Daoy (cell line): ENCODE measurements around the gene SUGP2. TPM values are rescaled to one million over a fixed set of nuclear protein-coding genes. Genes with fewer than 3 reads are reported as not detected.
A peak's percentile ranks its signal among the peaks of the same experiment; 100 is the strongest.
"Not testable (repeated sequence)": the region's sequence is repeated elsewhere in the genome, so short reads cannot be mapped to it uniquely, and the experiment has no call there.

Experiments used
- DNase-seq: peaks from one replicate; pipeline ENCODE4 v3.0.0-alpha.2; 2015; ENCODE audit warnings: low read depth
- total RNA-seq: library from RNA; depleted of rRNA; stranded (reverse); fragments of >200 nt; shearing (Covaris generic); gene quantifications from 2 replicates; pipeline ENCODE4 v1.2.3, GENCODE V29; 2014; rRNA removed

Gene SUGP2
- total RNA-seq, 1 experiment from 2014 or later: 31.9 TPM

DNA sequence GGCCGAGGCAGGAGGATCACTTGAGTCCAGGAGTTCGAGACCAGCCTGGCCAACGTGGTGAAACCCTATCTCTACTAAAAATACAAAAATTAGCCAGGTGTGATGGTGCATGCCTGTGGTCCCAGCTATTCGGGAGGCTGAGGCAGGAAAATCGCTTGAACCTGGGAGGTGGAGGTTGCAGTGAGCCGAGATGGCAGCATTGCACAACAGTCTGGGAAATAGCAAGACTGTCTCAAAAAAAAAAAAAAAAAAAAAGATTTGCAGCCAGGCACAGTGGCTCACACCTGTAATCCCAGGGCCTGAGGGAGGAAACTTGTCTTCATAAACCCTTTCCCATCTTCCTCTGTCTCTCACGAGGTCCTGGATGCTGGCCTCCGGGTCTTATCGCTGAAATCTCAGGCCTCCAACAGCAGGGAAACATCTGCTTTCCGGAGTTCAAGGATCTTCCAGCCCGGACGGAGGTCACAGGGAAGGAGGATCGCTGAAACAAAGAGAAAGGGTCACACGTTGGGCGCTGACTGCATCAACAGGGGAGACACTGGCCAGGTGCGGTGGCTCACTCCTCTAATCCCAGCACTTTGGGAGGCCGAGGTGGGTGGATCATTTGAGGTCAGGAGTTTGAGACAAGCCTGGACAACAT, 80.8 kb downstream of the SUGP2 start:
- not testable (repeated sequence) for DNase-seq

DNA sequence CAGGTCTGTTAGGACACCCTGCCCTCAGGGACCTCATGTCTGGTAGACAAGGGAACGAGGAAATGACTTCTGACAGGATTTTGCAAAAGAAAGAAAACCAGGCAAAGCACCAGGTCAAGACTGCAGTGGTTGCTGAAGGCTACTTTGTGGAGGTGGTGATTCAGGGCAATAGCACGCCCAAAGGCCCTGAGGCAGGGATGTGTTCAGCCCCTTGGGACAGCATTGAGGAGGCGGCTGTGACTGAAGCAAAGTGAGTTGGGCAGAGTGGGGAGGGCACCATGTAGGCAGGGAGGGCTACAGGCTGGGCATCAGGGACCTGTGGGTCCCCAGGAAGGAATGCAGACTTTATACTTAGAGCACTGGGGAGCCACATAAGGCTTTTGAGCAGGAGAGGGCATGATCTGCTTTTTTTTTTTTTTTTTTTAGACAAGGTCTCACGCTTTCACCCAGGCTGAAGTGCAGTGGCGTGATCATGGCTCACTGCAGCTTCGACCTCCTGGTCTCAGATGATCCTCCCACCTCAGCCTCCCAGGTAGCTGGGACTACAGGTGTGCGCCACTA, 81.5 kb downstream of the SUGP2 start:
- DNase-seq: peak; percentile 63

DNA sequence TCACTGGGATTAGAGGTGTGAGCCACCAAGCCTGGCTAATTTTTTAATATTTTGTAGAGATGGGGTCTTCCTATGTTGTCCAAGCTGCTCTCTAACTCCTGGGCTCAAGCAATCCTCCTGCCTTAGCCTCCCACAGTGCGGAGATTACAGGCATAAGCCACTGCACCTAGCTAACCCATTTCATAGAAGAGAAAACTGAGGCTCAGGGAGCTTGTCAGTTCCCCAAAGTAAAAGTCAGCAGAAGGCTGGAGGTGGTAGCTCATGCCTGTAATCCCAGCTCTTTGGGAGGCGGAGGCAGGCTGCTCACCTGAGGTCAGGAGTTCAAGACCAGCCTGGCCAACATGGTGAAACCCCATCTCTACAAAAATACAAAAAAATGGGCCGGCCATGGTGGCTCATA, 83.5 kb downstream of the SUGP2 start:
- DNase-seq: no peak

DNA sequence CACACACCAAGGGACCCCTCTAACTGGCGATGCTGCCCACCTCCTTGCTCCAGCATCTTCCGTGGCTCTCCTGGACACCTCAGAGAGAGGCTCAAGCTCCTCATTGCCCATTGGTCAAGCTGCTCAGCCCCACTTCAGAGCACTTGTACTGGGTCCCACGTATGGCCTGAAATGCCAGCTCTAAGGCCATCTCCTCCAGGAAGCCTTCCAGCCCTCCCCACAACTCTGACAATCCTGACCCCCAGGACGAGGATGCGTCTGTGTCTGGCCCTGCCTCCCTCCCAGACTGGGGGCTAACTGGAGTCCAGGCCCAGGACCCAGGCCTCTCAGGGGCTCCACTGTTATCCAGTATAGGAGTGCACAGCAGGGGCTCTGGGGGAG, 84.4 kb downstream of the SUGP2 start:
- DNase-seq: no peak

DNA sequence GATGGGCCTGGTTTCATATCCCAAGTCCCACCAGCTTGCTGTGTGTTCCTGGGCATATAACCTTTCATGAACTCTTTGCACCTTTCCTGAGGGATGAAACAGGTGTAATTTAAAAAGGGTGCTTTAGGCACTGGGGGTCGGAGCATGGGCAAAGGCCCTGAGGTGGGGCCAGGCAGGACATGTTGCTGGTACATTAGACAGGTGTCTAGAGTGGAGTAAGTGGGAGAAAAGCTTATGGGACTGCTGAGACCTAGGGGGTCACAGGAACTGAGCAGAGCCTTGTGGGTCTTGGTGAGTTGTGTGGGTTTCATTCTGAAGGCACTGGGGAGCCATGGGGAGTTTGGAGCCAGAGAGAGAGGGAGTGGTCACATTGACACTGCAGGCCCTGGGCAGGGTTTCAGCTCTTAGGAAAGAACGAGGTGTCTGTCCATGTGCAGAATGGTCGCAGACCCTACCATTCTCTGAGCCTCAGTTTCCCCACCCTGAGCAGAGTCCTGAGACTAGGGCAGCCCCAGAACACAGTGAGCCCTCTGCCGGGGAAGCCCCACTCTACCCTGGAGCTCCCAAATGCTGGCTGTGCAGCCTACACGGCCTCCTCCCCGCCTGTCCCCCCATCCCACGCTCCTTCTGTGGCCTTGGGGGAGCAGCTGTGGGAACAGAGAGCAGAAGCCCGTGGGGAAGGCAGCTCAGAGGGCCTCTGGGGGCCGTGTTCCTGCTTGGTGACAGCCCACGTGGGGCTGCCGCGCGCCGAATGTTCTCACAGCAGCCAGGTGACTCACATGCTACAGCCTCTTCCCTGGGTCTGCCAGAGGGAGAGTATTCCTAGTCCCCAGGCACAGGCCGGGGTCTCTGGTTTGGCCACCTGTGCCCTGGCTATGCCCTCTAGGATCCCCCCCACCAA, 85.0 kb downstream of the SUGP2 start:
- no peak for DNase-seq

DNA sequence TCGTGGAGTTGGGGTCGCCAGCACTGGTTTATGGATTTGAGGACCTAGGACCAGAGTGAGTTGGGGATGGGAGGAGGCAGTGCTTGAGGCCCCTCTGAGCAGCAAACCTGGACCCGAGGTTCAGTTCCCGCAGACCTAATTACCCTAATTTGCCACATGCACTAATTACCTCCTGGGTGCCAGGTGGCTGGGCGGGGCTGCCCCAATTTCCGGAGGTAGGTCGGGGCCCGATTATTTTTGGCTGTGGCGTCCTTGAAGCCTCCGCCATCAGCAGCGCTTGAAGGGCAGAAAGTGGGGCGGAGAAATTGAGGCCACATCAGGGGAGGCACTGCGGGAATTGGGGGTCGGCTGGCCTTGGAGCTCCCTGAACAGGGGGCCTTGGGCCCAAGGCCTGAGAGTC, 86.4 kb downstream of the SUGP2 start:
- no peak for DNase-seq

DNA sequence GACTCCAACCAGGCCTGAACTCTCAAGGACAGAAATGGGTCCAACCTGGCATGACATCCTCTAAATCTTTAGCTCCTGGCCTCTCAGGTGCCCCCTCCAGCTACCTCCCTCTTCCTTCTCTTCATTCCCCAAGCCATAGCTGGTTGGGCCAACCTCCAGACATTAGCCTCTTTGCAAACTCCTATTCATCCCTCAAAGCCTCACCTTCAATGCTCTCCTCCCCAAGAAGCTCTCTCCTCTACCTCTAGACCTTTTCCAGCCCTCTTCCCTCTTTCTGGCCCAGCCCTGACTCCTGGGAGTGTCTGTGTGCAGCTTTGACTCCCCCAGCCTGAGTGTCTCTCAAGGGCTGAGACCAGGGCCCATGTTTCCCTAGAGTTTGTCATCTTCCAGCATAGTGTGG, 87.0 kb downstream of the SUGP2 start:
- no peak for DNase-seq

DNA sequence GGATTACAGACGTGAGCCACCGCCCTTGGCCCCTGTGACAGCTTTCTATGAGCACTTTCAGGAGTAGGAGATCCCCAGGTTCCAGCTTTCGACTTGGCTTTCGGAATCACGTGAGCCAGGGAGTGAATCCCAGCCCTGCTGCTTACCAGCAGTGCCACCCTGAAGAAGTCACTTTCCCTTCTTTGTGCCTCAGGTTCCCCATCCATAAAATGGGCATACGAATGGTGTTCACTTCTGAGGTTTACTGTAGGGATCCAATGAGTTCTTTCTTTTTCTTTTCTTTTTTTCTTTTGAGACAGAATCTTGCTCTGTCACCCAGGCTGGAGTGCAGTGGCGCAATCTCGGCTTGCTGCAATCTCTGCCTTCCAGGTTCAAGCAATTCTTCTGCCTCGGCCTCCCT, 88.0 kb downstream of the SUGP2 start:
- no peak for DNase-seq

DNA sequence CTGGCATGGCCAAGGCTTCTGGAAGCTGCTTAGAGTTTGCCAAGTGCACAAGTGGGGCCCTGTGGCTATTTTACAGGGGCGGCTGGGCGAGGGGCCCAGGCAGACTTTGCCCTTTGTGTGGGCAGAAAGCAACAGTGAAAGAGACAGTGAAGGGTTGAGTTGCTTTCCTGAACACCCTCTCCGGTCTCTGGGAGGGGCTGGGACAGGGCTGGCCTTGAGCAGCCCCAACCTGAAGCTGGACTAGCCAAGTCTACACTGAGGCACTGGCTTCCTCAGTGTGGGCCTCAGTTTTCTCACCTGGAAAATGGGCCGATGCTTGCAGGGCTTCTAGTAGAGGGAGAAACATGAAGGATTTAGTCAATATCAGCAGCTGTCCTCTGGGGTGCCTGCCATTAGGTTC, 89.9 kb downstream of the SUGP2 start:
- DNase-seq: no peak

DNA sequence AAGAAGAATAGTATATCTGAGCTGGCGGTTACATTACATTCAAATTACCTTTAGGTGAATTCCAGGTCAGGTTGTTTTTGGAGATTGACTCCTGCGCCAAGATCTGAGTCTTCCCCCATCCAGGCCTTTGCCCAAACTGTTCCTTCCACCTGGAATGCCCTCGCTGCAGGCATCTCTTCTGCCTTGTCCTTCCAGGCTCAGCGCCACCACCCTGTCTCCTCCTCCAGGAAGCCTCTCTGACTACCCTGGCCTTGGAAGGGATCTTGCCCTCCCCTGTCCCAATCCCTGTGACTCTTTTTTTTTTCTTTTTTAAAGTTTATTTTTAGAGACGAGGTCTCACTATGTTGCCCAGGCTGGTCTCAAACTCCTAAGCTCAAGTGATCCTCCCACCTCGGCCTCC, 90.6 kb downstream of the SUGP2 start:
- no peak for DNase-seq

DNA sequence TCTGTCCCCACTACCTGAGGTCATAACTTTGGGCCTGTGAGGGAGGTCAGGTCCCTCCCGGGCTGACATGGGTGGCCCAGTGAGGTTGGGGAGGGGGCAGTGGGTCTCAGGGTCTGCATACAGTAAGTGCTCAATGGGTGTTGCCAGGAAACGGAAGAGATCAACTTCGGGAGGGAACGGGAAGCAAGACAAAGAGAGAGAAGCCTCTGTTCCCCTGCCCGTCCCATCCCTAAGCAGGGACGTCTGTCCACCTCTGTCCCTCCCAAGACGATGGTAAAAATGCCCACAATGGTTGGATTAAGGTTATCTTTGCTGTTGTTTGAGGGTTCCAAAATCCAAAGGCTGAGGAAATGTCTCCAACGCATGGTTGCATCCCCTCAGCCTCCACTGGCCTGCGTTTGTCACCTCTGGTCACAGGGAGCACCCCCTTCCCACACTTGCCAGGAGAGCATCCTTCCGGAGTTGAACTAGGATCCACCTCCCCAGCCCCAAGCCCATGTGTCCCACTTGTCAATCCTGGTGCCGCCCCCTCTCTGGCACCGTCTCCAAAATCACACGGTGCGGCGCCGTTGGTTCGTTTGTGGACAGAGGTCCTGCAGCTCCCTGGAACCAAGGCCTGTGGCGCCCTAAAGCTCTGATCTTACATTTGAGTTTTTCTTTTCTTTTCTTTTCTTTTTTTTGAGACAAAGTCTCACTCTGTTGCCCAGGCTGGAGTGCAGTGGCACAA, 91.5 kb downstream of the SUGP2 start:
- DNase-seq: no peak

Other genes with a start within 250 kb of the SUGP2 start
- gene COMP, start 242.2 kb downstream of the SUGP2 start, total RNA-seq: not detected in 2 replicates
- gene UPF1, start 201.6 kb downstream of the SUGP2 start, total RNA-seq: 100 and 121 TPM in 2 replicates
- 0.45 TPM in 1 of 2 replicates, not detected in the other for gene CERS1, start 137.4 kb downstream of the SUGP2 start, total RNA-seq
- gene COPE, start 114.1 kb downstream of the SUGP2 start, total RNA-seq: 470 and 520 TPM in 2 replicates
- gene DDX49, start 113.8 kb downstream of the SUGP2 start, total RNA-seq: 126 and 145 TPM in 2 replicates
- gene HOMER3, start 92.3 kb downstream of the SUGP2 start, total RNA-seq: 30.8 and 32.9 TPM in 2 replicates
- 82.6 and 91.8 TPM in 2 replicates for gene ARMC6, start 86 bp upstream of the SUGP2 start, total RNA-seq
- gene SLC25A42, start 30.5 kb upstream of the SUGP2 start, total RNA-seq: 1.3 and 6.2 TPM in 2 replicates
- gene TMEM161A, start 105.0 kb upstream of the SUGP2 start, total RNA-seq: 26.7 and 35.8 TPM in 2 replicates
- 0.06 TPM in 1 of 2 replicates, not detected in the other for gene MEF2B, start 136.7 kb upstream of the SUGP2 start, total RNA-seq
- 7.8 and 18.7 TPM in 2 replicates for gene BORCS8, start 158.6 kb upstream of the SUGP2 start, total RNA-seq
- 87.1 and 109 TPM in 2 replicates for gene RFXANK, start 158.7 kb upstream of the SUGP2 start, total RNA-seq
- gene NR2C2AP, start 169.9 kb upstream of the SUGP2 start, total RNA-seq: 25.1 and 31.3 TPM in 2 replicates
- 0.06 TPM in 1 of 2 replicates, not detected in the other for gene NCAN, start 178.4 kb upstream of the SUGP2 start, total RNA-seq
- not detected in 2 replicates for gene TM6SF2, start 239.8 kb upstream of the SUGP2 start, total RNA-seq